Subcutaneous adipose tissue (tissue), 4 donors: Measurements from ENCODE around the gene SSUH2. TPM values are rescaled to one million over a fixed set of nuclear protein-coding genes. Genes with fewer than 3 reads are reported as not detected.

Experiments used
- CTCF ChIP-seq: fragments of 450-650 bp; IDR thresholded peaks from one replicate; pipeline ENCODE4 v1.5.1; 2016; ENCODE audit warnings: low read depth, mild to moderate bottlenecking, control low read depth, antibody characterized with exemption, moderate library complexity
- total RNA-seq, 4 donors: library from RNA; depleted of rRNA; stranded (reverse); fragments of >200 nt; gene quantifications; one replicate each; pipeline ENCODE4 v1.1.0, GENCODE V29; 2016

The SSUH2 gene
- total RNA-seq, 4 donors from 2014 or later, result 0.98 to 2.1 TPM; not detected in 2

GRCh38 chr3:8650583-8651416 is 6.2 kb upstream of the SSUH2 start:
- TF ChIP-seq CTCF, result no peak

- TF ChIP-seq CTCF, result no peak
Measured at GRCh38 chr3:8649757-8650156, 5.2 kb upstream of the SSUH2 start.

GRCh38 chr3:8648909-8649741 is 4.5 kb upstream of the SSUH2 start:
- TF ChIP-seq CTCF, result no peak

GRCh38 chr3:8647137-8647985 is 2.8 kb upstream of the SSUH2 start:
- no peak for TF ChIP-seq CTCF

- no peak for TF ChIP-seq CTCF
Measured at GRCh38 chr3:8646313-8646938, 1.8 kb upstream of the SSUH2 start.

DNA sequence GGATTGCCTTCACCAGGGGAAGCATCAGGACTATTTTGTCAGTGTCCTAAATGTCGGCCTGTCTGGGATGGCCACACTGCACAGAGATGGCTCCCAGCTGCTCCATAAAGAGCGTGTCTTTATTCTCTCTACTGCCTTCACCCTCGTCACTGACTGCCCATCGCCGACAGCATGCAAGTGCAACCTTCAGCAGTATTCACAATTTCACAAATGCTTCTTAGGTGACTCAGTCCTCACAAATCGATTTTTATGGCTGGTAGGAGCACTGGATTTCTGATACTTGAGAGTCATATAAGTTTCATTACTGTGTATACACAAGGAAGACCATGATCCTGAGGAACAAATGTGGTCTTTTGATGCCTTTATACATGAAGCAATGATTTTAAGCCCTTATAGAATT is 1.1 kb upstream of the SSUH2 start:
- no peak for TF ChIP-seq CTCF
